Thoracic aorta (tissue), 2 donors: ENCODE results near the gene RNF43. TPM values are rescaled to one million over a fixed set of nuclear protein-coding genes. Genes with fewer than 3 reads are reported as not detected.

ENCODE experiments used
- ATAC-seq: fragments of 150-250 bp; one replicate; pipeline ENCODE4 v1.8.0; 2017; ENCODE audit warnings: low read depth; ENCODE audit not compliant: insufficient number of reproducible peaks, low FRiP score
- DNase-seq: peaks from one replicate; pipeline ENCODE4 v3.0.0-alpha.2; 2020; ENCODE audit warnings: low spot score
- H3K27ac ChIP-seq, 2 donors: fragments of 200-600 bp; sonication (generic); 1 replicate in 1 of 2; 2 replicates in 1 of 2; pipeline ENCODE4 v1.5.1; 2016; ENCODE audit warnings: mild to moderate bottlenecking in 2 of 2, moderate library complexity in 2 of 2
- H3K27me3 ChIP-seq: fragments of 200-600 bp; sonication (generic); replicated peaks from 2 replicates; pipeline ENCODE4 v1.6.0; 2016; ENCODE audit warnings: mild to moderate bottlenecking; ENCODE audit not compliant: insufficient read depth
- H3K36me3 ChIP-seq: fragments of 200-600 bp; sonication (generic); one replicate; pipeline ENCODE4 v1.5.1; 2016
- H3K4me1 ChIP-seq, 2 donors: fragments of 200-600 bp; sonication (generic); 1 replicate in 1 of 2; 2 replicates in 1 of 2; pipeline versions ENCODE4 v1.5.1 to v1.6.0; 2016; ENCODE audit warnings: low read depth in 2 of 2, mild to moderate bottlenecking in 1 of 2; ENCODE audit not compliant: control insufficient read depth in 1 of 2
- H3K4me3 ChIP-seq: fragments of 200-600 bp; sonication (generic); 2 replicates; pipeline ENCODE4 v1.5.1; 2016; ENCODE audit warnings: mild to moderate bottlenecking
- H3K9me3 ChIP-seq: fragments of 200-600 bp; sonication (generic); 2 replicates; pipeline ENCODE4 v1.5.1; 2016
- total RNA-seq, 2 donors: library from RNA; depleted of rRNA; stranded (reverse); fragments of >200 nt; gene quantifications; one replicate each; pipeline versions ENCODE4 v1.1.0 to v1.2.3, GENCODE V29; 2016
- TF ChIP-seq, protein P1 (sequence below): fragments of 200-600 bp; sonication (generic); IDR thresholded peaks from one replicate; pipeline ENCODE4 v1.5.1; 2019; ENCODE audit warnings: antibody characterized with exemption

RNF43 gene
- total RNA-seq, 2 donors from 2014 or later = under 0.01 to 0.49 TPM

DNA sequence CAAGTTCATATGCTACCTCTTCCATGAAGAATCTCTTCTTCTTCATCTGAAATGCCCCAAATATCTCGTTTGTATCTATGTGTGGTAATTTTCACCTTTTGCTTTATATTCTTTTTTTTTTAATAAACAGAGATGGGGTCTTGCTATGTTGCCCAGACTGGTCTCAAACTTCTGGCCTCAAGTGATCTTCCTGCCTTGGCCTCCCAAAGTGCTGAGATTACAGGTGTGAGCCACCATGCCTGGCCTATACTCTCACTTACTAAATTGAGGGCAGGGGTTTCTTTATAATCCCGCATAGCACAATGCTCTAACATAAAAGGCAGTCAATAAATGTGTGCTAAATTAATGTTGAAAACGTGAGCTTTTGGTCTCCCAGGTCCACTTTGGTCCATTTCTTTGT is 30.6 kb downstream of the RNF43 start:
- Histone ChIP-seq H3K4me3 (no peak overlapping the region), H3K27ac (no peak overlapping the region), H3K4me1 (no peaks in the 10 kb centered on the region), H3K9me3 (no peaks in the 10 kb centered on the region), H3K36me3 (no peaks in the 10 kb centered on the region), H3K27me3 (no peaks in the 10 kb centered on the region)
- DNase-seq (no peak), ATAC-seq (no peak)
- TF ChIP-seq, protein P1, sequence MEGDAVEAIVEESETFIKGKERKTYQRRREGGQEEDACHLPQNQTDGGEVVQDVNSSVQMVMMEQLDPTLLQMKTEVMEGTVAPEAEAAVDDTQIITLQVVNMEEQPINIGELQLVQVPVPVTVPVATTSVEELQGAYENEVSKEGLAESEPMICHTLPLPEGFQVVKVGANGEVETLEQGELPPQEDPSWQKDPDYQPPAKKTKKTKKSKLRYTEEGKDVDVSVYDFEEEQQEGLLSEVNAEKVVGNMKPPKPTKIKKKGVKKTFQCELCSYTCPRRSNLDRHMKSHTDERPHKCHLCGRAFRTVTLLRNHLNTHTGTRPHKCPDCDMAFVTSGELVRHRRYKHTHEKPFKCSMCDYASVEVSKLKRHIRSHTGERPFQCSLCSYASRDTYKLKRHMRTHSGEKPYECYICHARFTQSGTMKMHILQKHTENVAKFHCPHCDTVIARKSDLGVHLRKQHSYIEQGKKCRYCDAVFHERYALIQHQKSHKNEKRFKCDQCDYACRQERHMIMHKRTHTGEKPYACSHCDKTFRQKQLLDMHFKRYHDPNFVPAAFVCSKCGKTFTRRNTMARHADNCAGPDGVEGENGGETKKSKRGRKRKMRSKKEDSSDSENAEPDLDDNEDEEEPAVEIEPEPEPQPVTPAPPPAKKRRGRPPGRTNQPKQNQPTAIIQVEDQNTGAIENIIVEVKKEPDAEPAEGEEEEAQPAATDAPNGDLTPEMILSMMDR = no peak

DNA sequence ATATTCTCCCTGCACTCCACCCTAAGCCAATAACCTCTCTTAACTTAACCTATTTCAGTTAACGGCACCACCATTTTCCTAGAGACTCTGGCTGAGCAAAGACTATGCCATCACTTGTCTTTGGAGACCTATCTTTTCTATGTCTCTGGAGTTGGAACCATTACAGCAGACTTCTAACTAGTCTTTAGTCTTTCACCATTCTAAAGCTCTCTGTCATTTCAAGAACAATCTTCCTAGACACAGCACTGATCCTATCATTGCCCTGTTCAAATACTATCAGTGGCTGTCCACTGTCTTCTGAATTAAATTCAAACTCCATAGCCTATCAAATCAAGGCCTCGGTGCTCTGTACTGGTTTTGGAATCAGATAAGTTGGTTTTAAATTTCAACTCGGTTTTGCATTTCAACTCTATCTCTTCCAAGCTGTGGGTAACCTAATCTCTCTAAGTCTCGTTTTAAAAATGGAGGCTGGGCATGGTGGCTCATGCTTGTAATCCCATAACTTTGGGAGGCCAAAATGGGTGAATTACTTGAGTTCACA is 31.9 kb downstream of the RNF43 start:
- H3K9me3 ChIP-seq = no peaks in the 10 kb centered on the region
- no peak overlapping the region for H3K27ac ChIP-seq
- no peaks in the 10 kb centered on the region for H3K36me3 ChIP-seq
- no peak for DNase-seq
- no peaks in the 10 kb centered on the region for H3K27me3 ChIP-seq
- H3K4me3 ChIP-seq = no peak overlapping the region
- ATAC-seq = no peak
- TF ChIP-seq, protein P1 = no peak
- no peaks in the 10 kb centered on the region for H3K4me1 ChIP-seq

DNA sequence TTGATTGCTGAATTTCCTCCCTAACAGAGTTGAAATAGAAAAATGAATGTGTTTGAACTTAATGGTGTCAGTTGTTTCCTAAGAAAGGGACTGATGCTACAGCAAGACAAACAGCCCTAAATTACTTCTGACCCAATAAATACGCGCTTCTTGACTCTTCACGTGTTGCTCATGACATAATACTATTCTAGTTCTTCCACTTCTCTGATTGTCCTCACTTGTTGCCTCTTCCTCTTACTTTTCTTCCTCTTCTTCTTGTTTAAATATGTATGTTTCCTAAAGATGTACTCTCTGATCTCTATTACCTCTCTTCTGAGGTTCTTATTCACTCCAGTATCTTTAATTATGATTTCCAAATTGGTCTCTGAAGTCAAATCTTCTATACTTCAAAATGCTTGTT is 32.4 kb downstream of the RNF43 start:
- H3K27ac ChIP-seq = no peak overlapping the region
- DNase-seq = no peak
- no peaks in the 10 kb centered on the region for H3K9me3 ChIP-seq
- no peaks in the 10 kb centered on the region for H3K4me1 ChIP-seq
- no peaks in the 10 kb centered on the region for H3K36me3 ChIP-seq
- no peaks in the 10 kb centered on the region for H3K27me3 ChIP-seq
- ATAC-seq = no peak
- no peak overlapping the region for H3K4me3 ChIP-seq
- TF ChIP-seq, protein P1 = no peak

DNA sequence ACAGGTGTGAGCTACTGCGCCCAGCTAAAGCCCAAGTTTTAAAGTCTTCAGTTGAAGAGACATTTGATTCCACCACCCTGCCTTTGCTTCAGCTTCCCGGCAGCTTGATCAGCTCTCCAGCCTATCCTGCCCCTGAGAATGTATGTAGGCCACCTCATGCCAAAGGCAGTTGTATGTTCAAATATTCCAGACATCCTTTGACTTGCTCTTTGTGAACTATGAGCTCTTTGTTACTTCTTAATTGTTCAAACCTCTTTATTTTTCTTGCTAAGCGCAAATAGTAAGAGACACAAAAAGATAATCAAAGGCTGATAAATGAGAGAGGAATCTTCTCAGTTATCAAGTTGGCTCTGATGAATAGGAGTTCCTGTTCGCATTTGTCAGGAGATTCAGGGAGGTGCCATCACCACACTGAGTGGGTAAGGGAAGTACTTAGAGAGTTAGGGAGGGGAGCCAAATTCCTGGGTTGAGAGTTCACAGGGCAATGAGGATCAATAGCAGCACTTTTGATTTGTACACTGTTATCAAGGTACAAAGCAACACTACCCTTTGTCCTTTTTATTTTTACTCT is 33.4 kb downstream of the RNF43 start:
- no peak overlapping the region for H3K4me3 ChIP-seq
- ATAC-seq (no peak), DNase-seq (no peak)
- no peaks in the 10 kb centered on the region for H3K27me3 ChIP-seq
- TF ChIP-seq, protein P1 = no peak
- H3K36me3 ChIP-seq = no peaks in the 10 kb centered on the region
- no peak overlapping the region for H3K27ac ChIP-seq
- H3K9me3 ChIP-seq = no peaks in the 10 kb centered on the region
- no peaks in the 10 kb centered on the region for H3K4me1 ChIP-seq

DNA sequence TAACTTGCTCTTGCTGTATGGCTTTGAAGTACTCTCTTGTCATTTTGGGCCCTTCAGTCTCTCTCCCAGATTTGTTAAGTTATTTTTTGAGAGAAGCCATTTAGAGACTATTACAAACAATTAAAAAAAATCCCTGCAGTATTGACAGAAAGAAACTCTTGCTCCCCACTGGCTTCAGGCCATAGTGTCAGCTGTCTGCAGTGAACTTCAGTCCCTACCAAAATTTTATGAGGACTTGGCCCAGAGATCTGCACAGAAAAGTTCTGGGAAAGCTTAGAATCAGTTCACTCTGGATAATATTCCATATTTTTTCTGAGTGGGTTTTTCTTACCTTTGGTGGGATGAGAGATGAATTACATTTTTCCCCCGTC is 34.5 kb downstream of the RNF43 start:
- Histone ChIP-seq H3K9me3 (no peaks in the 10 kb centered on the region), H3K36me3 (no peaks in the 10 kb centered on the region), H3K4me1 (no peaks in the 10 kb centered on the region), H3K4me3 (no peak overlapping the region), H3K27me3 (no peaks in the 10 kb centered on the region), H3K27ac (no peak overlapping the region)
- TF ChIP-seq, protein P1 = no peak
- DNase-seq (no peak), ATAC-seq (no peak)
